GM21381 (cell line): ENCODE data around the gene ATG16L2.
"Not testable (repeated sequence)": the region's sequence is repeated elsewhere in the genome, so short reads cannot be mapped to it uniquely, and the experiment has no call there.

Experiments used
- ATAC-seq: cut with Tn5 transposase; IDR thresholded peaks from one replicate; pipeline ENCODE4 v1.9.1; 2021; ENCODE audit warnings: mild to moderate bottlenecking, moderate library complexity; ENCODE audit not compliant: unreplicated experiment

Gene ATG16L2

DNA sequence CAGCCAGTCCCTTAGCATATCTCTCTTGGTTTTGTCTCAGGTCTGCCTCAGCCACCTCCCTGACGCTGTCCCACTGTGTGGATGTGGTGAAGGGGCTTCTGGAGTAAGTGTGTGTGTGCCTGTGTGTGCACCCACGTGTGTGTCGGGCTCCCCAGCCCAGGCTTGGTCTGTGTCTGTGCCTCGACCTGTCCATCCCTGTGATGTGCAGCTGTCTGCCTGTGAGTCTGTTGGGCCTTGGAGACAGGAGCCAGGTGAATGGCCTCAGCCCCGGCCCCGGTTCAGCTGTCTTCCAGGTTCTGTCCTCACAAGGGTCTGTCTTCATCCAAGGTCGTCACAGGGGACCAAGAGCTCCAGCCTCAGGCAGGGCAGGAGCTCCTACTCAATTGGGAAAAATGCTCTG lies 9.8 kb downstream of the ATG16L2 start:
- ATAC-seq: no peak

- ATAC-seq: no peak
These were observed 10.7 kb downstream of the ATG16L2 start for GRCh38 chr11:72824811-72825505.

DNA sequence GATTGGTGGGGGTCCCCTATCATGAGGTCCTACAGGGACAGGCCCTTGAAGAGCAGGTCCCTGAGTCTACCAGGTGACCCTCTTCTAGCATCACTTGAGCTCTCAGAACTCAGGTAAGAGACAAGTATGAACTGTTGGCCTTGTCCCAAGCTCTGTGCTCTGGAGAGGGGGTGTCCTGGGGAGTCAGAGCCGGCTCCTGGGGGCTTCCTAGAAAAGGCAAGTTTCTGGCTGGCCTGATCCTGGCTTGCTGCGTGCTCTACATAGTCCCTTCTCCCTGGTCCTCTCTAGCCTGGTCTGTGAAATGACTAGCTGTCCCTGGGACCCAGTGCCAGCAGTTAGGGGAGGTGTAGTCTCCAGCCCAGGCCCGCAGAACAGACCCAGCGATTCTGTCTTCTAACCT lies 11.4 kb downstream of the ATG16L2 start:
- ATAC-seq: no peak

DNA sequence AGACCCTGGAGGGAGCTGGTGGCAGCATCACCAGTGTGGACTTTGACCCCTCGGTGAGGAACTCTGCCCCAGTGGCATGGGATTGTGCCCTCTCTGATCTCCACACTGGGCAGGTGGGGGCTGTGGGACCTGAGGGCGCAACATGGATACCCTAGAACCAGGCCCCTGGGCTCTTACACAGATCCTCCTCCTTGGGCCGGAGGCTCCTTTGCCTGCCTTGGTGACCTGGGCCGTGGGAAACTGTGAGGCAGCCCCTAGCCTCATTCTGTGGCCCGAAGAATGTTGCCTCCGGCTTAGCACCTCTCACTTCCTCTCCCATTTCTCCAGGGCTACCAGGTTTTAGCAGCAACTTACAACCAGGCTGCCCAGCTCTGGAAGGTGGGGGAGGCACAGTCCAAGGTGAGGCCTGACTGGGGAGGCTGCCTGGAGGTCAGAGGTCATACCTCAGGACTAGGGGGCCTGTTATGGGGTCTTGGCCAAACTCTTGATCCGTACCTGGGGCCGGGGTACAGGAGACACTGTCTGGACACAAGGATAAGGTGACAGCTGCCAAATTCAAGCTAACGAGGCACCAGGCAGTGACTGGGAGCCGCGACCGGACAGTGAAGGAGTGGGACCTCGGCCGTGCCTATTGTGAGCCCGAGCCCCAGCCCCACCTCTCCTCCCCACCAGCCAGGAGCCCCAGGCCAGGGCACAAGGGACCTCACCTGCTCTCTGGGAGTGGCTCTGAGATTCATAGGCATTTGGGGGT lies 12.2 kb downstream of the ATG16L2 start:
- no peak for ATAC-seq

- no peak for ATAC-seq
These were observed 12.8 kb downstream of the ATG16L2 start for GRCh38 chr11:72826942-72827480.

GRCh38 chr11:72827656-72828055 lies 13.4 kb downstream of the ATG16L2 start:
- ATAC-seq: not testable (repeated sequence)

GRCh38 chr11:72828081-72828567 lies 13.9 kb downstream of the ATG16L2 start:
- no peak for ATAC-seq

DNA sequence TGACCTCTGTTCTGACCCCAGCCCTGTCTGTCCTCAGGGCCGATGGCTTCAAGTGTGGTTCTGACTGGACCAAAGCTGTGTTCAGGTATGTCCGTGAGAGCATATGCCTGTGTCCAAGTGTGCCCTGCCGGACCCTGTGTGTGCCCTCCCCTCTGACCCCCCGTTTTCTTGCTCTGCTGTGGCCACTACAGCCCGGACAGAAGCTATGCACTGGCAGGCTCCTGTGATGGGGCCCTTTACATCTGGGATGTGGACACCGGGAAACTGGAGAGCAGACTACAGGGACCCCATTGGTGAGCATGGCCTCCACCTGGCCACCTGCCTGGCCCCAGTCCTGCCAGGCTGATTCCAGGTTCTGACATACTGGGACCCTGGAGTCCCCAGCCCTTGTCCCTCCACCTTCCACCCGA lies 14.5 kb downstream of the ATG16L2 start:
- no peak for ATAC-seq

- ATAC-seq: no peak
These were observed 15.0 kb downstream of the ATG16L2 start for GRCh38 chr11:72829178-72829577.

GRCh38 chr11:72829884-72830533 lies 15.8 kb downstream of the ATG16L2 start:
- no peak for ATAC-seq

DNA sequence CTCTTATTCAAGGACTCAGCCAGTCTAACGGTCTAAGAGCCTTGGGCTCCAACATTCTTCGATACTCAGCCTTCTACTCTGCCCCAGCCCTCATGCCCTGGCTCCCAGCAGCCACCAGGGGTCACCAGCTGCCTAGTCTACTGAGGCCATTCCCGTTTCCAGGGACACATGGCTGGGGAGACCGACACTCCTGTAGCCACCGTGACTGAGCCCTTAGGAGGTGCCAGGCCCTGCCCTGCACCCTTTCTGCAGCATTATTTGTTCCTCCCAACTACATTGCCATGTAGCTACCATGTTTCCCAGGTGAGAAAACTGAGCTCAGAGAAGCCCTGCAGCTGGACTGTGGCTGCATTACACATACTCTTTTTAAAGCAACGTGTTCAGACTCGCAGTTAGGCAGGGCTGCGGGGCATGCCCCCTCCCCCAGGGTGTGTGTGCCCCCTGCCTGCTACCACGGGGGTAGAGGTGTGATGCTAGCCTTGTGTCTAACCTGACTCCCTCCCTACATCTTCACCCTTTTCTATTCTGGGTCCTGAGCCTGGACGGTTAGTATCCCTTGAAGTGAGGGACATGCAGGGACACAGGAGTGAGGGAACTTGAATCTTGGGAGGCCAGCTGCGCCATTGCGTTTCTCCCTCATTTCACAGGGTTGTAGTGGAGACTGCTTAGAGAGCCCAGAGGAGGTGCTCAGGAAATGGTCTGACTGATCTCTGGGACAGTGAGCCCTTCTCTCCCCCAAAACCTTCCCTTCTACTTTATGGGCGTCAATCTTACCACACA lies 17.5 kb downstream of the ATG16L2 start:
- ATAC-seq: no peak

- no peak for ATAC-seq
These were observed 18.3 kb downstream of the ATG16L2 start for GRCh38 chr11:72832301-72833082.

- no peak for ATAC-seq
These were observed 19.0 kb downstream of the ATG16L2 start for GRCh38 chr11:72833083-72833733.

DNA sequence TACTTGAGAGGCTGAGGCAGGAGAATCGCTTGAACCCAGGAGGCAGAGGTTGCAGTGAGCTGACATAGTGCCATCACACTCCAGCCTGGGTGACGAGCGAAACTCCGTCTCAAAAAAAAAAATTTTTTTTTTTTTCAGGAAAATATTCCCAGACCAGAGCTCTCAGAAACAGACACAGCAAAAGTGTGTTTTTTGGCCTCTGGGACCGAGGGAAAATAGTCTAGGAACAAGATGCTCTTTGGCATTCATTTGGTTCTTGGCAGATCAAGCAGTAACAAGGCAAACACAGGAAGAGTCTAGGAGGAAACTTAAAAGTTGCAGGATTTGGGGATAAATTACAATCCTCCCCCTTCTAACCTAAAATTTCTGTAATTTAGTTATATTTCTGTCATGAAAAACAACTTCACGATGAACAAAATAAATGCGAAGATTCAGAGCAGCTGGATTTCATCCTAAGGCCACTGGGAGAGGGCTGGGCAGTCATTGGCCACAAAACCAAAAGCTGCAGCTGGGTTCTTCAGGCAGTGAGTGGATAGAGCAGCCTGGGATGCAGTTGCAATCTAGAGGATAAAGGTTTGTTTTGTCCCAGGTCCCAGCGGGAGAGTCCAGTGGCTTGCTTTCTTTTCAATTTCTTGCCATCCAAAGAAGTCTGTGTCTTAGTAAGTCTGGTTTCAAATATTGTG lies 19.7 kb downstream of the ATG16L2 start:
- no peak for ATAC-seq

GRCh38 chr11:72834905-72835304 lies 20.7 kb downstream of the ATG16L2 start:
- ATAC-seq: no peak

- no peak for ATAC-seq
These were observed 21.9 kb downstream of the ATG16L2 start for GRCh38 chr11:72836111-72836510.

DNA sequence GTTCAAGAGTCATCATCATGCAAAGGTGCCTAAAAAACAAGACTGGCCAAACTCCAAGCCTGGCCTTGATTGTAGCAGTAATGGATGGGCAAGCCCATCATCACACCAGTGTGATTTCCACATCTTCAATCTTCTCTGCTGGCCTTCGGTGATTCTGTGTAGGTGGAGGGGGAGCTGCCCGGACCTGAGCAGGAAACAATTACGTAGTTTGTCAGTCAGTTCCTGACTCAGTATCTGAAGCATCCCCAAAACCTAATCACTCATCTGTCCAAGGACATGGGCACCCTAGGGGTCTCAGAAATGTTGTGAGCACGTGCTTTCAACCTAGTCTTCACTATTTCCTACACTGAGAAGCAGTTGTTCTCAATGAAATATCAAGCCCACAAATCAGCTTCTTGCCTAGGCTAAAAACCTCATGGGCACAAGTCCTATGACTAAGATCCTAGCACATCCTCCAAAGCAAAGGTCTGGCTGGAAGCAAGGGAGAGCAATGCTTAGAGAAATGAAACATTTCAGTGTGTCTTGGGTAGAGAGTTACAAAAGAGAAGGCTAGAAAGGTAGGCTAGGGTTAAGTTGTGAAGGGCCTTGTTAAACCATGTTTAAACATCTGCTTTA lies 24.6 kb downstream of the ATG16L2 start:
- no peak for ATAC-seq

DNA sequence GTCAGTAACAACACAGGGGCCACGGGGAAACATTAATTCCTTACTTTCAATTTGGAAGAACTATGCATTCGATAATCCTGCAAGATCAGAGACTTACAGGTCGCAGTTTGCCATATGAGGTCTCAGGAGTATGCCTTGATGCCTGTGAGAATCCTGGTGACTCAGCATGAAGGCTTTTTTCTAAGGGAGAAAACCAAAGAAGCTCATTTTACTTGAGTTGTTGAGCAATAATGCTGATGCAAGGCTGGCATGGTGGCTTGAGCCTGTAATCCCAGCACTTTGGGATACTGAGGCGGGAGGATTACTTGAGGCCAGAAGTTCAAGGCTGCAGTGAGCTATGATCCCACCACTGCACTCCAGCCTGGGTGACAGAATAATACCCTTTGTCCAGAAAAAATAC lies 26.6 kb downstream of the ATG16L2 start:
- ATAC-seq: no peak
